GM12874 (cell line): Measurements from ENCODE around the gene NPAS4.

Source experiments
- TF ChIP-seq, protein P1 (sequence below): IDR thresholded peaks from 2 replicates; pipeline ENCODE4 v1.5.1; 2011; ENCODE audit warnings: low read depth, mild to moderate bottlenecking, control low read depth, low read length, moderate library complexity; ENCODE audit not compliant: insufficient read depth

The NPAS4 gene

GRCh38 chr11:66414120-66414934 is 6.5 kb upstream of the NPAS4 start:
- TF ChIP-seq, protein P1, sequence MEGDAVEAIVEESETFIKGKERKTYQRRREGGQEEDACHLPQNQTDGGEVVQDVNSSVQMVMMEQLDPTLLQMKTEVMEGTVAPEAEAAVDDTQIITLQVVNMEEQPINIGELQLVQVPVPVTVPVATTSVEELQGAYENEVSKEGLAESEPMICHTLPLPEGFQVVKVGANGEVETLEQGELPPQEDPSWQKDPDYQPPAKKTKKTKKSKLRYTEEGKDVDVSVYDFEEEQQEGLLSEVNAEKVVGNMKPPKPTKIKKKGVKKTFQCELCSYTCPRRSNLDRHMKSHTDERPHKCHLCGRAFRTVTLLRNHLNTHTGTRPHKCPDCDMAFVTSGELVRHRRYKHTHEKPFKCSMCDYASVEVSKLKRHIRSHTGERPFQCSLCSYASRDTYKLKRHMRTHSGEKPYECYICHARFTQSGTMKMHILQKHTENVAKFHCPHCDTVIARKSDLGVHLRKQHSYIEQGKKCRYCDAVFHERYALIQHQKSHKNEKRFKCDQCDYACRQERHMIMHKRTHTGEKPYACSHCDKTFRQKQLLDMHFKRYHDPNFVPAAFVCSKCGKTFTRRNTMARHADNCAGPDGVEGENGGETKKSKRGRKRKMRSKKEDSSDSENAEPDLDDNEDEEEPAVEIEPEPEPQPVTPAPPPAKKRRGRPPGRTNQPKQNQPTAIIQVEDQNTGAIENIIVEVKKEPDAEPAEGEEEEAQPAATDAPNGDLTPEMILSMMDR = no peak

- TF ChIP-seq, protein P1 = no peak
Measured at GRCh38 chr11:66415423-66415822, 5.4 kb upstream of the NPAS4 start.

DNA sequence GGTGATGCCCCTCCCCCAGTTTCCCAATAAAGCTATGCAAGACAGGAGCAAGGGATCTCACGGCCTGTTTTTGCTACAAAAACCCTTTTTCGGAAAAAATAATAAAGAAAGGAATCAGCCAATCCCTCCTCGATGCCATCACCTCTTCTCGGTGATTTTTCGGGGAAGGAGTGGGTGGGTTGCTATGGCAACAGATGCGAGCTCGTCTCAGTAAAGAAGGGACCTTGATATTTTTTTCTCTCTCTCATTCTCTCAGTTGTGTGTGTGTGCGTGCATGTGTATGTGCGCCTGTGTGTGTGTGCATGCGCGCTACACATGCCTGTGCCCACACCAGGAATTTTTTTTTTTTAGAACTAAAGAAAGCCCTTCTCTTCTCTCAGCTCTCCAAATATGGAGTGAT is 3.8 kb upstream of the NPAS4 start:
- TF ChIP-seq, protein P1 = no peak

DNA sequence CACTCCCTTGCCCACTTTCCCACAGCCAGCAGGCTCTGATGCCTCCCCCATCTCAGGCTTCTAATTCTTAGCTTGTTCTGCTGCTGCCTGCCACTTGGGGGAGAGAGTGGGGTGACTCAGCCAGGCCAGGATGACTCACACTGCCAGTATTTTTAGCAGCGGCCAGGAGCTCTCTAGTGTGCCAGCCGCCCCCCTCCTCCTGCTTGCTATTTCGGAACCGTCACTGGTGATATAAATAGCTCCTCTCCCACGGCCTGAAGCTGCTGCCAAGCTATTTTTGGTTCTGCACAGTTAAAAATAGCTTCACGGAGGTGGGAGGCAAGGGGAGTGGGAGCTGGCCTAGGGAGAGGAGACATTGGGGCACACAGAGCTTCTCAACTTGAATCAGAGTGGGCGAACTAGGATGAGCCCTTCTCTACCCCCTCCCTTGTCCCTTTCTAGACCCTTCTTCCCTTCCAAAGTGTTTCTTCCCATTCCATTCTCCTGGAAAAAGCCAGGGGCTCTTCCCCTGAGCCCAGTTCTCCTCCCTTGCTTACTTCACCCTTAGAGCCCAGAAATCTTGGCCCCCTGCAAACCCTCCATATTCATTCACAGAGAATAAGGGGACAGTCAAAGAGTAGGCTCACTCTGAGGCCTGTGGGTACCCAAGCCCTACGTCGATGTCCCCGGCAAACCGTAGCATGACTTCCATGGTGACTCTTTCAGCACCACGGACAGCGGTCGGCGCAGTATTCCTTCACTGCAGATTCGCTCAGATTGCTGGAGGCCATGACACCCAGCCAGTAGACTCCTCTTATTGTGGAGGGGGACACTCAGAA is 2.5 kb upstream of the NPAS4 start:
- TF ChIP-seq, protein P1 = peak; percentile 30; the same call in 1 of the 2 replicates

DNA sequence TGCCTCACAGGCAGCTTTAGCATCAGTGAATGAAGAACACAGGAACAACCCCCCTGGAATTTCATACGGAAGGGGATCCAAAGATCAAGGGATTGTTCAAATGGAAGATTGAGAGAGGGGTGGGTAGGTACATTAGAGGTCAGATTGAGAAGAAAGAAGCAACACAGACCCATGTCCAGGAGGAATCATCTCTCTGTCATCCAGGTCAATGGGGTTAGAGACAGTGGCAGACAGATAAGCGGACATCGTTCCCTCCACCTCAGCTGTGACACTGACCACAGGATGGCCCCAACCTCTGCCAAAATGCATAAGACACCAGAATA is 1.9 kb upstream of the NPAS4 start:
- TF ChIP-seq, protein P1 = no peak

DNA sequence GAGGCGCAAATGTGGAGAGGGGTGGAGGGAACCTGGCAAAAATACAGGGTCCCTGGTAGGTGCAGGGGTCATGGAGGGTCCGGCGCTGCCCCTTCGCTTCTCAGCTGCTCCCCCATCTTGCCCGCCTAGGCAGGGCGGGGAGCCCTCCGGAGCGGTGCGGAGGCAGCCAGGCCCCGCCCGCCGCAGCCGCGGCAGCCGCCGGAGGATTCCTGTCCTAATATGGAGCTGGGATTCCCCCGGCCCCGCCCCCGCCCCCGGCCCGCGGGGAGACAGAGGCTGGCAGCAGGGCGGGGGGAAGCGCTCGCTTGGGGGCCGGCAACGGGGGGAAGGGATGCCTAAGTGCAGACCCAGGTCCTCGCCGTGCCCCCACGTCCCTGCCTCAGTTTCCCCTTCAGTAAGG is 1.0 kb upstream of the NPAS4 start:
- TF ChIP-seq, protein P1 = no peak

DNA sequence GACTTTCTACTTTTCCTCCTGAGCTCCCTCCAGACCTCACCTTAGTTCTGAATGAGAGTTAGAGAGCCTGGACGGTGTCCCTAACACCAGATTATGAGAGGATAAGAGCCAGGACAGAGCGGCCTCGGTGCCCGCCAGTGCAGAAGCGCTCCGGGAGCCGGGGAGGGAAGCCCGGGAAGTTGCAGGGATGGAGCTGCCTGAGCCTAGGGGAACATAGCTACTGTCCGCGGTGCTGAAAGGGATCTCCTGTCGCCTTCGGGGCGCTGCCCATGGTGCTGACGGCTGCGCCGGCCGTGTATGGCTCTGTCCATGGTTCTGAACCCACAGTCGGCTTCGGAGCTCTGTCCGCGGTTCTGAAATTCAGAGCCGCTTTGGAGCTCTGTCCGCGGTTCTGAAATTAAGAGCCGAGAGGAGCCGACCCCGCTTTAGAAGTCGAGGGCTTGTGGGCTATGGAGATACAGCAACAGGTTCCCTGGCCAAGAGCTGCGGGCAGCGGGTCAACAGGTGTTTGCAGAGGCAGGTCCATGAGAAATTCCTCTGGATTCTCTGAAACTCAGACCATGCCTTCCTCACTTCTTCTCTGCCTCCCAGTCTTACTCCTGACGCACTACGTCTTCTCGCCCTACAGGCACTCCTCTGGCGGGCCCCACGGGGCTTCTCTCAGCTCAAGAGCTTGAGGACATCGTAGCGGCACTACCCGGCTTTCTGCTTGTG is 814 bp downstream of the NPAS4 start:
- TF ChIP-seq, protein P1 = no peak
